ENCODE results near the gene DTNB.

DTNB gene

GRCh38 chr2:25454824-25455611, 218.4 kb downstream of the DTNB start:
- DNase-seq (ENCODE audit: low read depth), result no peak

GRCh38 chr2:25453199-25453905, 220.0 kb downstream of the DTNB start:
- DNase-seq (ENCODE audit: low read depth), result no peak

GRCh38 chr2:25448808-25449207, 224.6 kb downstream of the DTNB start:
- no peak for DNase-seq (ENCODE audit: low read depth)

- DNase-seq (ENCODE audit: low read depth), result no peak
These were observed 226.4 kb downstream of the DTNB start for GRCh38 chr2:25447018-25447417.

- no peak for DNase-seq (ENCODE audit: low read depth)
These were observed 227.3 kb downstream of the DTNB start for GRCh38 chr2:25446122-25446521.

- no peak for DNase-seq (ENCODE audit: low read depth)
These were observed 227.9 kb downstream of the DTNB start for GRCh38 chr2:25445464-25445863.

GRCh38 chr2:25444608-25445270, 228.6 kb downstream of the DTNB start:
- no peak for DNase-seq (ENCODE audit: low read depth)

GRCh38 chr2:25443766-25444165, 229.6 kb downstream of the DTNB start:
- DNase-seq (ENCODE audit: low read depth), result no peak

GRCh38 chr2:25441353-25441752, 232.0 kb downstream of the DTNB start:
- DNase-seq (ENCODE audit: low read depth), result no peak

GRCh38 chr2:25438793-25439192, 234.6 kb downstream of the DTNB start:
- no peak for DNase-seq (ENCODE audit: low read depth)

GRCh38 chr2:25437881-25438662, 235.3 kb downstream of the DTNB start:
- no peak for DNase-seq (ENCODE audit: low read depth)

GRCh38 chr2:25435421-25435820, 238.0 kb downstream of the DTNB start:
- DNase-seq (ENCODE audit: low read depth), result no peak

GRCh38 chr2:25431604-25432003, 241.8 kb downstream of the DTNB start:
- no peak for DNase-seq (ENCODE audit: low read depth)

GRCh38 chr2:25430556-25430955, 242.8 kb downstream of the DTNB start:
- DNase-seq (ENCODE audit: low read depth), result no peak

GRCh38 chr2:25426326-25426725, 247.1 kb downstream of the DTNB start:
- no peak for DNase-seq (ENCODE audit: low read depth)

- DNase-seq (ENCODE audit: low read depth), result no peak
These were observed 248.8 kb downstream of the DTNB start for GRCh38 chr2:25424426-25425028.

- no peak for DNase-seq (ENCODE audit: low read depth)
These were observed 251.5 kb downstream of the DTNB start for GRCh38 chr2:25421820-25422411.

- DNase-seq (ENCODE audit: low read depth), result no peak
These were observed 252.1 kb downstream of the DTNB start for GRCh38 chr2:25421289-25421688.

- DNase-seq (ENCODE audit: low read depth), result no peak
These were observed 252.5 kb downstream of the DTNB start for GRCh38 chr2:25420820-25421237.

GRCh38 chr2:25419678-25420242, 253.6 kb downstream of the DTNB start:
- no peak for DNase-seq (ENCODE audit: low read depth)

All from CMK (cell line).